Left lobe of liver (tissue), 2 donors: ENCODE data around the gene DPP6. TPM values are rescaled to one million over a fixed set of nuclear protein-coding genes. Genes with fewer than 3 reads are reported as not detected.
A peak's percentile ranks its signal among the peaks of the same experiment; 100 is the strongest.

Experiments
- ATAC-seq: fragments of 200-7000 bp; cut with Tn5 transposase; one replicate; pipeline ENCODE4 v1.9.1; 2020; ENCODE audit warnings: mild to moderate bottlenecking, moderate library complexity
- DNase-seq: peaks from one replicate; pipeline ENCODE4 v3.0.0-alpha.2; 2020; ENCODE audit warnings: low spot score
- total RNA-seq: library from RNA; stranded (reverse); gene quantifications from one replicate; pipeline ENCODE4 v1.2.1, GENCODE V29; 2021
- donor health status: DM: no; HTN: no; CAD: no; lungs with moderate emphysema.
- donor health status: DM: no; HTN: yes; CAD: no.

The DPP6 gene
- total RNA-seq, 1 donor from 2014 or later, result not detected

DNA sequence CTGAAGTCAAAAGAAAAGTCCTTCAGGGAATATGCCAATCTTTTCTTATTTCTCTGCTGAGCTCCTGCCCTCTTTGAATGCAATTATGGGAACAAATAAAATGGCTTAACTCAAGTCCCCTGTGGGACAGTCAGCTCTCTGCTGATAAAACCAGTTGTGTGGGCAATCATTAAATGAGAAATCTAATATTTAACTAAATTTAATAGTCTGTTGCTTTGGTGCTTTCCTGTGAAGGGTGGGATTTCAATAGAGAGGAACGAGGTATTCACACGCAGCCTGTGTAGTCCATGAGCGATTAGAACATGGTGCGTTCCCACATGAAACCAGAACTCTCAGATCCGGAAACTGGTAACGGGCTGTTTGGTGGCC, 812.3 kb downstream of the DPP6 start:
- no peak for ATAC-seq
- no peak for DNase-seq

DNA sequence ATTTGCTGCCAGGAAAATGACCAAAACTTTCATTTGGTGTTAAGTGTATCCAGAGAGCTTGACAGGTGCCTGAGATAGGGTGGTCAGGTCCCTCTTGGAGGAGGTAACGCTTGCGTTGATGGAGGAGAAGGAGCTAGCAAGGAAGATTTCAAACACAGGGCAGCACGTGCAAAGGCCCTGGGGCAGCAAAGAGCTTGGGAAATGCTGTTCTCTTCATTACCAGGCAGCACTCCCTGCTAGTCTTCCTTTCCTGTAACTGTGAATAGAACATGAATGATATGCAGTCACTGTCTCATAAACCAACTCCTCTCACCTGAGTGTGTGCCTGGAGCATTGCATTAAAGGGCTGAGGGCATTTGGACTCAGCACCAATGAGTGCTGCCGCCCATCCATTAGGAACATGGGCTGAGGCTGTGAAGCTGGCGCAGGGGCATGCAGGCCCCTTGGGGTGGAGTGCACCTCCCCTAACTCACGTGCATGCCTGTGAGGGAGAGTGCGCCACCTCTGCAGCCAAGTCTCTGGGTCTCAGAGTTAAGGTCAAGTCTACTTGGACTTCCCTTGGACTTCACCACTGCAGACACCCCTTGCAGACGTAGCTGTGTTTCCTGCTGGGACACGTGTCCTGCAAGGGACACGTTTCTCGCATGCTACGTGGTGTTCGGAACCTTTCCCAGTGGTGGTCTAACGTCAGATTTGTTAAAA, 813.9 kb downstream of the DPP6 start:
- ATAC-seq (no peak), DNase-seq (no peak)

DNA sequence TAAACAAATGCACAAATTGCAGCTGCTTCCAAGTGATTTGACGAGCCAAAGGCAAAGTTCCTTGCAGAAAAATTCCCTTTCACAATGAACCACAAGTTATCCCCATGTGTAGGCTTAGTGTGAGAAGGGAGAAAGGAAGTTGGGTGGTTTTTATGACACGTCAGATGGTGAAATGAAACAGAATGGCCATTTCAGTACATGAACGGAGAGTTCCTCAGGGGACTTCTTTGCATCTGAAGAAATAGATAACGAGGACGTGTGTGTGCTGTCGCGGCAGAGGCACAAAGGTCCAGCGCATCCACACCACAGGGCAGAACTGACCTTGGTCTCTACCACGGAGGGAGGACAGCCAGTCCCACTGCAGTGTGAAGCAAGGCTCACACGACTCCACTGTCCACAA, 814.9 kb downstream of the DPP6 start:
- DNase-seq, result no peak
- ATAC-seq, result no peak

DNA sequence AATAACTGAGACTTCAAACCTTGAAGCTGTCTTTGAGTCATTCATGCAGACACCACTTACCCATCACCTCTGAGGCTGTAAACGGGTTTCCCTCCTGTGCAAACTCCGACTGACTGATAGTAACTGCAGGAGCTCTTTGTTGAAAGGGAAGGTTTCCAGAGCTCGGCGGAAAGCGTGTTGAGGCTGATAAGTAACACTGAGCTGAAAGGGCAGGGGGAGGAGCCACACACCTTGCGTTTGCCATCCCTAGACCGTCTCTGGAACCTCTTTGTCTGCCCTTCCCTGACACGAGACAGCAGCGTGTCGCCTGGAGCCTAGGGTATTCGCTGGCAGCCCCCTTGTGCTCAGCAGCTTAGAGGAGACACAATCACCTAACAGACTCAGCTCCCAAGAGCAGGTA, 816.7 kb downstream of the DPP6 start:
- DNase-seq (no peak), ATAC-seq (no peak)

DNA sequence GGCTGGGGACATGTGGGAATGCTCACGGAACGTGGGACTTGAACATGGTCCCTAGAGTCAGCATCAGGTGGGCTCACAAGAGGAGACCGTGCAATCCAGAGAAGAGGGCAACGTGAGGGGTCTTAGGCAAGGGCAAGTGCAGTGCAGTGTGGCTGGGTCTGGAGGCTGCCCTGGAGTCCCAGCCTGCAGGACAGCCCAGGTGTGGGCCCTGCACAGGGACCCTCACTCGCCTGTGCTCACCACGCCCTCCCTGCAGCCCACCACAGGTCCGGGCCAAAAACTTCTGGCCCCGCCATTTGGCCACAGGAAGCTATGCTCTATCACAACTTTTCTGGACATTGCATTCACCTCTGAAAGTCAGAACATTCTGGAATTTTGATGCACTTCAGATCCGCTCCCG, 817.2 kb downstream of the DPP6 start:
- ATAC-seq, result no peak
- no peak for DNase-seq

DNA sequence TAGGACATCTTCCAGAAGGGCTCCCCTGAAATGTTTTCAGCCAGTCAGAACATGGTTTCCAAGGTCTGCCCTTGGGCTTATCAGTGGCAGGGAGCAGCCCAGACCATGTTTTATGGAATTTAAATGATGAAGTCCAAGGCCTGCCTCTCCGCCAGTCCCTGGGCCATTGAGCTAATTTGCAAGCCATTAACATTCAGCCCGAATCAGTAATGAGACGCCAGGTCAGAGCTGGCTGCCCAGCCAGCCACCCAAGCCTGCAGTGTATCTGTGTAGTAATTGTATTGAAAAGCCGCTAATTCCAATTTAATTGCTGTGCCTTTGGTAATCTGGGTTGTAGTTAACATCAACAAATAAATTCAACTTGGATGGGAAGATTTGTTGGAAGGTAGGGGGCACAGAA, 819.3 kb downstream of the DPP6 start:
- no peak for ATAC-seq
- DNase-seq, result no peak

DNA sequence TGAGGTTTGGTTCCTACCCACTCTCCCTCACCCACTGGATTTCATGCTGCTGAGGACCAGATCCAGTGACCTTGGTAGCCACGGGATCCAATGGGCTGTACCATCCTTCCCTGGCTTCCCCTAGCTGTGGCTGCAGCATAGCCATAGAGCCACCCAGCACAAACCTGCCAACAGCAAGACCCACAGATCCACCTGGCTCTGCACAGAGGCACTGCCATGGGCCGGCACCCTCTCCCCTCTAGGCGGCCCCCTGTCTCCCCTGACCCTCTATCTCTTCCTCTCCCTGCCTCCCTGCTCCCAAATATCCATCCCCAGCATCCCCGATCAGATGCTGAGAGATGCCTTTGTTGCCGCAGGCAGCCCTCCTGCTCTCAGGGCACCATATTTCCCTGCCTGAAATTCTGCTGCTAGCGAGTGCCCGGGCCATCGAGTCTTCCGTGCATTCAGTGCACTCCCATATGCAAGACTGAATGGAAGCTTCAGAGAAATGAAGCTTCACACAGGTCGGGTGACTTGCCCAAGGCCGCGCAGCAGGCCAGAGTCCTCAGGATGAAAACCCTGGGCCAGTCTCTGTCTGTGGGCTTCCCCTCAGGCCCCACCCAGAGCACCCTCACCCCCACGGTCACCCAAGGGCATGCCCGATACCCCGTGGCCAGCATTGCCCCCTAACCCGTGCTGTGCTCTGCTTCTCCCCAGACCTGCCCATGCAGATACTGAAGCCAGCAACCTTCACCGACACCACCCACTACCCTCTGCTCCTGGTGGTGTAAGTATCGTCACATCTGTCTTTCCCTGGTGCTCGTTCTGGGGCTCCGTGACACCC, 819.9 kb downstream of the DPP6 start:
- DNase-seq (no peak), ATAC-seq (no peak)

DNA sequence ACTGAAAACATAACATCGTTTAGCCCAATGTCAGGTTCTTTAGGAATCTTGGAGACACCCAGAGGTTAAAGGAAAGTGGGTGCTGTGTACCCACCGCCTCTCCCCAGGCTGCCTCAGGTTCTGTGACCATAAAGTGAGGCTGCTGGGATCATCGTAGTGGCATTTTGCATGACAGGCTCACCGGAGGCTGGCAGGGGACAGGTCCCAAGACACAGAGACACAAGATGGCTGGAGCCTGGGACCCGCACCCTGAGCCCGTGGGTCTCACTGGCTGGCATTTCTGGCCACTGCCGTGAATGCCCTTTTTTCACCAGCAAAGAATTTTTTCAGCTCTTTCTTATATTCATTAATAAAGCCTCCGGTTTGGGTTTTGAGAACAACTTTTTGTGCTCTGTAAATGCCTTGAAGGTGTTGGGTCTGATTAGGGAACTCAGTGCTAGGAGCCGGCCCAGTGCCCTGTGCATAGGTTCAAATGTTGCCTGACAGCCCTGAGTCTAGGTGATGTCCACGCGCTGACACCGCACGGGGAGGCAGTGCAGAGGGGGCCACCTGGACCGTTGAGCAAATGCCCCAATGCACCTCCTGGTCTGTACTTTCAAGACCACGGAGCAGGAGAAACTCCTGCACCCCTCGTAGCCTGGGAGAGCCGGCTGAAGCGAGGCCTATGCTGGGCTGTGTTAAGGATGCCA, 820.8 kb downstream of the DPP6 start:
- ATAC-seq (no peak), DNase-seq (no peak)

DNA sequence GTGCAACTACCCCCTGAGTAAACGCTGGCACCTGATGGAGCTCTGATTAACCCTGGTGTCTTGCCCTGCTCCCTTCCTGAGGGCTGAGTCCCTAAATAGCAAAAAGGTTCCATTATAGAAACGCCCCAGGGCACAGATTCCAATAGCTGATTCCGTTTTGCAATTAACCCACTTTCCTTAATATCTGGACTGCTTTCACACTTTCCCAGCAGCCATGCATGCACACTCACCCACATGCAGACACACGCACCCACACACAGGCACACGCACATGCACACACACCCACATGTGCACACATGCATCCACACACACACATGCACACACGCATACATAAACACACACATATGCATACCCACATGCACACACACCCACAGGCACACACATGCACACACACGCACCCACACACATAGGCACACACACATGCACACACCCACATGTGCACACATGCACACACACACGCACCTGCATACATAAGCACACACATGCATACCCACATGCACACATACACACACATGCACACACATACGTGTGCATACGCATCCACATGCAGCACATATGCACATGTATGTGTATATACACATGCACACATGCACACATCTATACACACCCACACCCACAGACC, 821.4 kb downstream of the DPP6 start:
- DNase-seq, result no peak
- no peak for ATAC-seq

DNA sequence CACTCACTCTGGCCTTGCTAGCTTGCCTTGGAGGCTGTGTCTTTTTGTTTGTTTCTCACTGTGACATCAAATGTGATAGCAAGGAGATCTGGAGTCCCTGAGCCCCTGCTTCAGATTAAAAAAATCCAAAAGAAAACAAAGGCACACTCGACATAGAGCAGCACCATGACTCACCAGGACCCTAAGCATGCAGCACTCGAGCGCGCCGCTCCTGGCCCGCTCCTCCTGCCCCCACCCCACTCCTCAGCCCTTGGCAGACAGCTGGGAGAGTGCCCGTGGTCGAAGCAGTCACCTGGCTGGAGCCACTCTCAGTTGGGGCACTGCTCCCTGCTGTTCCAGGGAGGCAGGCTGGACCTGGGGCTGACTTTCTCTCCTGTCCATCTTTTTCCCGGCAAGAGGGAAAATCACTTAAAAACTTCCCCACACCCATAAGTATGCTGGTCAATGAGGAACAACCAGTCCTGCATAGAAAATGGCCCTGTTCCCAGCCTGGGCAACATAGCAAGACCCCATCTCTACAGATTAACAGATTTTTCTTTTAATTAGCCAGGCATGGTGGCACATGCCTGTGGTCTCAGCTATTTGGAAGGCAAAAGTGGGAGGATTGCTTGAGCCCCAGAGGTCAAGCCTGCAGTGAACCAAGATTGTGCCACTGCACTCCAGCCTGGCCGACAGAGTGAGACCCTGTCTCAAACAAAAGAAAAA, 822.4 kb downstream of the DPP6 start:
- no peak for DNase-seq
- no peak for ATAC-seq

DNA sequence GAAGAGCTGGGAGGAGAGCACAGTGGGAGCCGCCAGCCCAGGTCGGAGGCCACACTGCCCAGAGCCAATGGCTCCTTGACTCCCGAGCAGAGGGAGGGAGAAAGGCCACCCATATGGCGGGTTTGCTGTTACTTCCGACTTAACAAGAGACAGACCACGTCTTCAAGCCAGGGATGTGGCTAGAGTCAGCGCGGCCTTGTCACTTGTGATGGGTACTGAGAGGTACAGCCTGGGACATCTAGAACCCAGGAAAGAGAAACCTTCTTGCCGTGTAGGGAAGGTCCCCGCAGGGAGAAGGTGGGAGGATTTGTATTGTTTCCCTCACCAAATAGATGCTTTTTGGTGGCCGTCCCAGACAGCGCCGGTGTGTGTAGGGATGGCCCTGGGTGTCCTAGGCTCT, 823.1 kb downstream of the DPP6 start:
- no peak for ATAC-seq
- DNase-seq, result no peak

DNA sequence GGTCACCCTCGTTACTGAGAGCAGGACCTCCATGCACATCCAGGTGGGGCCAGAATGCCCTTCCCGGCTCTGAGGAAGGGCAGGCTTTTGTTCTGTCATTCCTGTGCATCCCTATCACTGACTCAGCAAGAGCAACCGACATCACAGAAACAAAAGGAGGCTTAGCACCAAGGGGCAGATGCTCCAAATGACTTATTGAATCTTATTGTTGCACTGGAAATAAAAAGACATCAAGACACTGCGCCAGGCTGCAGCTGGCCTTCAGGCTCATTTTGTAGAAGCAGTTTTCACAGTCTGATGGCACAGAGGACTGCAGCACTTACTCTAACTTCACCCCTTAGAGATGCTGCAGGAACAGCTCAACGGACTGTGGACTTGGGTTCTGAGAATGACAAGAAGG, 824.3 kb downstream of the DPP6 start:
- ATAC-seq (no peak), DNase-seq (no peak)

DNA sequence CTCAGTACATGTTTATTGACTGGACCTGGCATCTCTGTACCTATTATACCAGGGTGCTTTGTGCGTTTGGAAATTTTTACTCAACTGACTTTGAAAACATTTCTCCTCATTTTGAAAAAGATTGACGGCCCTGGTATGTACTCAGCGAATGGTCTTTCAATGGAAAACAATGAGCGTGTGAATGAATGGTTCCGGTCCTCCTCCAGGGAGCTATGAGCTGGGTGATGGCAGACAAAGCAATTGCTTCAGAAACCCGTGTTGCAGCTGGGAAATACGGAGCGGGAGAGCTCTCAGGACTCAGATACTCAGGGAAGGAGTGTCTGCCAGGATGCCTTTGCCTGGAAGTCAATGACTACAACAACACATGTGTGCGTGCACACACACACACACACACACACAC, 824.8 kb downstream of the DPP6 start:
- ATAC-seq (no peak), DNase-seq (no peak)

DNA sequence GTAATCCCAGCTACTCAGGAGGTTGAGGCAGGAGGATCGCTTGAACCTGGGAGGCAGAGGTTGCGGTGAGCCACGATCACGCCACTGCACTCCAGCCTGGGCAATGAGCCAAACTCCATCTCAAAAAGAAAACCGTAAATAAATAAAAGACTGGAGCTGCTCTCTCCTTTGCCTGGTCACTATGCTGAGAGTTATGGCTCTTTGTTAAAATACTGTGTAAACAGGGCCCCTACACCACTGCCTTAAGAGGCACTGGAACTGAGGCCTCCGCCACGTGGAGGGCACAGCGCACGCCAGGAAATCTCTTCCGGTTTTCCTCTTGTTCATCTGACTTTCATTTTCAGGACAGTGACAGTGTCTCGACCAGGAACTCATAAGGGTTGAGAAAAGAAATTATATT, 827.4 kb downstream of the DPP6 start:
- DNase-seq, result no peak
- ATAC-seq, result peak; percentile 39

DNA sequence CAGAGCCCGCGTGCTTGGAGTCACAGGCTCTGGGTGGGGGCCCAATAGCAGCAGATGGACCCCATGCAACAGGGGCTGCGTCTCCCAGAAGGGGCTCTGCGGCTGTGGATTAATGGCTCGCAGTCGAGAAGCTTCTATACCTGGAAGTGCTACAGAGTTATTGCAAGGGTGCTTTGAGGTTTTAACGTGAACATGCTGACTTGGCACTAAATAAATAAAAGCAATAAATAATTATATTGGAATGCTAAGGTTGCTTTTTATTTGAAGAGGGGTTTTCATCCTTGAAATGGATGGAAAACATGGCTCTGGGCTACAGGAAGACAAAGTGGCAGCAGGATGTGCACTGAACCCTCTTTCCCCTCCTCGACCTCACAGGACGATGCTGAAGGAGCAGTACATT, 828.3 kb downstream of the DPP6 start:
- ATAC-seq, result no peak

DNA sequence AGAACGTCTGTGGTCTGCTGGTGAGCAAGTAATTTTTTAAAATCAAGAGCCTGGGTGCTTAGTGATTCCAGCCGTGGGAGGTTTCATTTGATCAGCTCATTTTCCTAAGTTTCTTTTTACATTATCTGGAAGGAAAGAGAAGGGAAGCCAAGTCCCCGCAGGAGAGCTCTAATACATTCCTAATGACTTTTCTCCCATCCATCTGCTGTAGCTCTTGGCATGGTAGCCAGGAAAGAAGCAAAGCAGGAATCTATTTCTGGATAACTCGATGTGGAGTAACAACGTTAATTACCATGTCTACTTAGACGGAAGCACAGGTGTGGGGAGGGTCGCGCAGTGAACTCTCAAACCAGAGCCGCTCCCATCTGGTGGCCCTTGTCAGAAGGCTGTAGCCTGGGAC, 828.8 kb downstream of the DPP6 start:
- DNase-seq, result no peak
- ATAC-seq, result no peak

More for the DNA sequence above, 828.3 kb downstream of the DPP6 start:
- DNase-seq, result no peak

DNA sequence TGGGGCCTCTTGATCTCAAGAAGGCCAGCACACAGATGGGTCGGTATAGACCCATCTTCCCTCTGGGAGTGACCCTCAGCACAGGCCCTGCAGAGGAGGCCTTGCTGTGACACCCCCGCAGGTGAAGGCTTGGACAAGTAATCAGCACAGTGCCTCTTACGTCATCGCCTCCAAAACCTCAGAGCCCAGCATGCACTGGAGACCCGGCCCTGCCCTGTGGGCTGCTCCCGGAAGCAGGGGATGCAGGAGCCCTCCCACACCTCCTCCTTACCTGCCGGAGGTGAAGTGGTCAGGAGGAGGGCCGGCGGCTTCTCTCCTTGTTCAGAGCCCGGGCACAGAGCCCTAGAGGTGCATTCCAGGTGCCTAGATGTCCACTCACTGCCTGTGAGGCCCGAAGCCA, 829.3 kb downstream of the DPP6 start:
- no peak for ATAC-seq
- DNase-seq, result no peak

DNA sequence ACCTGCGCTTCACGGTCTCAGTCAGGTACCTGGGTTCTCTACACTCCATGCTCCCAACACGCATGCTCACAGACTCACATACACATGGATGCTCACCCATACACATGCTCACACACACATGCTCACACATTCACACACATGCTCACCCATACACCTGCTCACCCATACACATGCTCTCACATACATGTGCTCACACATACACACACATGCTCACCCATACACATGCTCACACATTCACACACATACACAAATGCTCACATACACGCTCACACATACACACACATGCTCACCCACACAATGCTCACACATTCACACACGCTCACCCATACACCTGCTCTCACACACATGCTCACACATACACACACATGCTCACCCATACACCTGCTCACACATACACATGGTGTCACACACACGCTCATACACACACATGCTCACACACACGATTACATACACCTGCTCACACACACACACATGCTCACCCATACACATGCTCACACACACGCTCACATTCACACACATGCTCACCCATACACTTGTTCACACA, 830.8 kb downstream of the DPP6 start:
- DNase-seq (no peak), ATAC-seq (no peak)

DNA sequence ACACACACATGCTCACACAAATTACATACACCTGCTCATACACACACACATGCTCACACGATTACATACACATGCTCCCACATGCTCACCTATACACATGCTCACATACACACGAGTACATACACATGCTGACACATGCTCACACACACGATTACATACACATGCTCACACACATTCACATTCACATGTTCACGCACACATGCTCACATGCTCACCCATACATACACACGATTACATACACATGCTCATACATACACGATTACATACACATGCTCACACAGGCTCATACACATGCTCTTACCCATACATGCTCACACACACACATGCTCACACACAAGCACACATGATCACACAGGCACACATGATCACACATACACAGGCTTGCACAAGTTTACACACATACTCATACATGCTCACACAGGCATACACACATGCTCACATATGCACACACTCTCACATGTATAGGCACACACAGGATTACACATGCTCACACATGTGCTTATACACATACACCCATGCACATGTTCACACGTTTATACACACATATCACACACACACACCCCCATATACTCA, 832.2 kb downstream of the DPP6 start:
- ATAC-seq, result no peak
- DNase-seq, result no peak

DNA sequence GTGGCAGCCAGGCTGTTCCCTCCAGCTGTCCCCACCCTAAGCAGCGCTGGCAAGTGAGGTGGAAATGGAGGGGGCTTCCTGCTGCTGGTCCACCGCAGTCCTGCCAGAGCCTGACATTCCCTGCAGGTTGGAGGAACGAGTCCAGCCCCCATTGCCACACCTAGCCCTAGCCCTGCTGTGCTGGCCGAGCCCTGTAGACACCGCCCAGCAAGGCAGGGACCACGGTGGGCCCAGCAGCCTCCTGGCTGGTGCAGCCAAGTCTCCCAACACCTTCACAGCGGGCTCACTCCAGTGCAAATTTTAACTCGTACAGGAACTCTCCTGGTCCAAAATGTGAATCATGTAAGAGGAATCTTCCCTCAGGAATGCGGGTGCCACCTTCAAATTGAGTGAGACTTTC, 834.4 kb downstream of the DPP6 start:
- ATAC-seq (no peak), DNase-seq (no peak)
